ENCODE measurements around the gene ZNF467. TPM values are rescaled to one million over a fixed set of nuclear protein-coding genes. Genes with fewer than 3 reads are reported as not detected.

ZNF467 gene
- total RNA-seq, 1 donor from 2014 or later = not detected

GRCh38 chr7:149767068-149767467, 6.3 kb downstream of the ZNF467 start:
- H3K27me3 ChIP-seq (ENCODE audit: control insufficient read depth, insufficient read depth, low read length) = peaks cover 49% of the 10 kb centered on the region
- DNase-seq (ENCODE audit: low read depth) = no peak

GRCh38 chr7:149766135-149766675, 7.2 kb downstream of the ZNF467 start:
- Histone ChIP-seq H3K27me3 (ENCODE audit: control insufficient read depth, insufficient read depth, low read length) (peaks cover 51% of the 10 kb centered on the region), H3K4me3 (ENCODE audit: low read depth, low read length) (no peak overlapping the region), H3K36me3 (ENCODE audit: control insufficient read depth, insufficient read depth, low read length) (no peaks in the 10 kb centered on the region)
- no peak for DNase-seq (ENCODE audit: low read depth)
- TF ChIP-seq CTCF (IDR thresholded peaks at IDR 0.05; ENCODE audit: insufficient read depth, low read length, poor library complexity, severe bottlenecking) = no peak

More at GRCh38 chr7:149767068-149767467, 6.3 kb downstream of the ZNF467 start:
- Histone ChIP-seq H3K36me3 (ENCODE audit: control insufficient read depth, insufficient read depth, low read length) (no peaks in the 10 kb centered on the region), H3K4me3 (ENCODE audit: low read depth, low read length) (no peak overlapping the region)
- no peak for TF ChIP-seq CTCF (IDR thresholded peaks at IDR 0.05; ENCODE audit: insufficient read depth, low read length, poor library complexity, severe bottlenecking)

GRCh38 chr7:149765399-149766121, 7.8 kb downstream of the ZNF467 start:
- H3K36me3 ChIP-seq (ENCODE audit: control insufficient read depth, insufficient read depth, low read length) = no peaks in the 10 kb centered on the region
- no peak overlapping the region for H3K4me3 ChIP-seq (ENCODE audit: low read depth, low read length)
- TF ChIP-seq CTCF (IDR thresholded peaks at IDR 0.05; ENCODE audit: insufficient read depth, low read length, poor library complexity, severe bottlenecking) = no peak
- DNase-seq (ENCODE audit: low read depth) = no peak
- peaks cover 47% of the 10 kb centered on the region for H3K27me3 ChIP-seq (ENCODE audit: control insufficient read depth, insufficient read depth, low read length)

- DNase-seq (ENCODE audit: low read depth) = no peak
- Histone ChIP-seq H3K4me3 (ENCODE audit: low read depth, low read length) (no peak overlapping the region), H3K27me3 (ENCODE audit: control insufficient read depth, insufficient read depth, low read length) (peaks cover 46% of the 10 kb centered on the region), H3K36me3 (ENCODE audit: control insufficient read depth, insufficient read depth, low read length) (no peaks in the 10 kb centered on the region)
- TF ChIP-seq CTCF (IDR thresholded peaks at IDR 0.05; ENCODE audit: insufficient read depth, low read length, poor library complexity, severe bottlenecking) = no peak
Measured at GRCh38 chr7:149764481-149765398, 8.6 kb downstream of the ZNF467 start.

- H3K36me3 ChIP-seq (ENCODE audit: control insufficient read depth, insufficient read depth, low read length) = no peaks in the 10 kb centered on the region
- peaks cover 45% of the 10 kb centered on the region for H3K27me3 ChIP-seq (ENCODE audit: control insufficient read depth, insufficient read depth, low read length)
- DNase-seq (ENCODE audit: low read depth) = no peak
- H3K4me3 ChIP-seq (ENCODE audit: low read depth, low read length) = no peak overlapping the region
- no peak for TF ChIP-seq CTCF (IDR thresholded peaks at IDR 0.05; ENCODE audit: insufficient read depth, low read length, poor library complexity, severe bottlenecking)
Measured at GRCh38 chr7:149763563-149764240, 9.7 kb downstream of the ZNF467 start.
